SK-N-SH treated with all-trans-retinoic acid at 6 μM for 48 hours (cell line): Measurements from ENCODE around the gene SH3BP1.
A peak's percentile ranks its signal among the peaks of the same experiment; 100 is the strongest.

Source experiments
- ATAC-seq: fragments of 200-7000 bp; cut with Tn5 transposase; 3 replicates; pipeline ENCODE4 v1.9.1; 2020; ENCODE audit warnings: mild to moderate bottlenecking, moderate library complexity
- CSDC2 ChIP-seq: fragments of 250-450 bp; sonication (Bioruptor Pico); IDR thresholded peaks from 2 replicates; pipeline ENCODE4 v1.5.0; 2020; ENCODE audit warnings: mild to moderate bottlenecking, moderate library complexity
- ESRRG ChIP-seq: fragments of 250-450 bp; sonication (Bioruptor Pico); IDR thresholded peaks from 2 replicates; pipeline ENCODE4 v1.6.1; 2021; ENCODE audit warnings: mild to moderate bottlenecking
- GLIS3 ChIP-seq: fragments of 250-450 bp; sonication (Bioruptor Pico); IDR thresholded peaks from 2 replicates; pipeline ENCODE4 v1.5.0; 2020; ENCODE audit warnings: mild to moderate bottlenecking, moderate library complexity
- ISL1 ChIP-seq: fragments of 250-450 bp; sonication (Bioruptor Pico); IDR thresholded peaks from 2 replicates; pipeline ENCODE4 v2.1.2; 2022; ENCODE audit warnings: mild to moderate bottlenecking, moderate library complexity
- PATZ1 ChIP-seq: fragments of 250-450 bp; sonication (Bioruptor Pico); IDR thresholded peaks from 2 replicates; pipeline ENCODE4 v1.8.0; 2020; ENCODE audit warnings: mild to moderate bottlenecking, moderate library complexity, borderline replicate concordance
- RARB ChIP-seq: fragments of 250-450 bp; sonication (Bioruptor Pico); IDR thresholded peaks from 2 replicates; pipeline ENCODE4 v1.8.0; 2021; ENCODE audit warnings: mild to moderate bottlenecking, moderate library complexity
- SNAI2 ChIP-seq: fragments of 250-450 bp; sonication (Bioruptor Pico); IDR thresholded peaks from 2 replicates; pipeline ENCODE4 v1.5.0; 2020; ENCODE audit warnings: mild to moderate bottlenecking, moderate library complexity
- TCF4 ChIP-seq: fragments of 250-450 bp; sonication (Bioruptor Pico); IDR thresholded peaks from 2 replicates; pipeline ENCODE4 v1.8.0; 2021; ENCODE audit warnings: mild to moderate bottlenecking, moderate library complexity, borderline replicate concordance
- TOX ChIP-seq: fragments of 250-450 bp; sonication (Bioruptor Pico); IDR thresholded peaks from 2 replicates; pipeline ENCODE4 v1.8.0; 2021; ENCODE audit warnings: mild to moderate bottlenecking, moderate library complexity, borderline replicate concordance
- TSHZ2 ChIP-seq: fragments of 250-450 bp; sonication (Bioruptor Pico); IDR thresholded peaks from 2 replicates; pipeline ENCODE4 v1.5.0; 2020; ENCODE audit warnings: mild to moderate bottlenecking, moderate library complexity
- ZFP3 ChIP-seq: fragments of 250-450 bp; sonication (Bioruptor Pico); IDR thresholded peaks from 2 replicates; pipeline ENCODE4 v1.5.0; 2020; ENCODE audit warnings: mild to moderate bottlenecking, moderate library complexity
- ZFP30 ChIP-seq: fragments of 450-650 bp; formaldehyde crosslinking; IDR thresholded peaks from 2 replicates; pipeline ENCODE4 v1.5.0; 2022; ENCODE audit warnings: mild to moderate bottlenecking, moderate library complexity
- ZNF565 ChIP-seq: fragments of 450-650 bp; formaldehyde crosslinking; conservative IDR thresholded peaks from 2 replicates; pipeline ENCODE4 v1.5.0; 2020; ENCODE audit warnings: low read depth, mild to moderate bottlenecking, moderate library complexity
- ZNF70 ChIP-seq: fragments of 450-650 bp; formaldehyde crosslinking; IDR thresholded peaks from 2 replicates; pipeline ENCODE4 v1.5.0; 2020; ENCODE audit warnings: mild to moderate bottlenecking, moderate library complexity
- ZNF8 ChIP-seq: fragments of 450-650 bp; formaldehyde crosslinking; IDR thresholded peaks from 2 replicates; pipeline ENCODE4 v1.5.0; 2020; ENCODE audit warnings: mild to moderate bottlenecking, moderate library complexity
- TF ChIP-seq, protein P1 (sequence below): fragments of 250-450 bp; sonication (Bioruptor Pico); IDR thresholded peaks from 2 replicates; pipeline ENCODE4 v1.5.1; 2020; ENCODE audit warnings: low read depth, mild to moderate bottlenecking, moderate library complexity

The SH3BP1 gene

GRCh38 chr22:37674951-37675929 lies 35.8 kb downstream of the SH3BP1 start, which contains the start of gene LGALS1:
LGALS1 (plus strand) TSS chr22:37675636; CDS start chr22:37675703, 67 bp downstream.
- TF ChIP-seq RARB (CRISPR knock-in tag) (no peak), ZFP30 (CRISPR knock-in tag) (no peak), SNAI2 (CRISPR knock-in tag) (no peak), ESRRG (CRISPR knock-in tag) (no peak), TOX (CRISPR knock-in tag) (no peak), TSHZ2 (CRISPR knock-in tag) (0 out of 2 replicates have a peak, but pooled peaks have one; percentile 20), GLIS3 (CRISPR knock-in tag) (no peak), ZFP3 (CRISPR knock-in tag) (0 out of 2 replicates have a peak, but pooled peaks have one; percentile 28), PATZ1 (CRISPR knock-in tag) (peak; percentile 93), TCF4 (CRISPR knock-in tag) (no peak), ISL1 (CRISPR knock-in tag) (no peak), ZNF8 (CRISPR knock-in tag) (no peak), CSDC2 (no peak)
- TF ChIP-seq, protein P1, sequence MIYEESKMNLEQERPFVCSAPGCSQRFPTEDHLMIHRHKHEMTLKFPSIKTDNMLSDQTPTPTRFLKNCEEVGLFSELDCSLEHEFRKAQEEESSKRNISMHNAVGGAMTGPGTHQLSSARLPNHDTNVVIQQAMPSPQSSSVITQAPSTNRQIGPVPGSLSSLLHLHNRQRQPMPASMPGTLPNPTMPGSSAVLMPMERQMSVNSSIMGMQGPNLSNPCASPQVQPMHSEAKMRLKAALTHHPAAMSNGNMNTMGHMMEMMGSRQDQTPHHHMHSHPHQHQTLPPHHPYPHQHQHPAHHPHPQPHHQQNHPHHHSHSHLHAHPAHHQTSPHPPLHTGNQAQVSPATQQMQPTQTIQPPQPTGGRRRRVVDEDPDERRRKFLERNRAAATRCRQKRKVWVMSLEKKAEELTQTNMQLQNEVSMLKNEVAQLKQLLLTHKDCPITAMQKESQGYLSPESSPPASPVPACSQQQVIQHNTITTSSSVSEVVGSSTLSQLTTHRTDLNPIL: no peak
- ATAC-seq: peak; percentile 84

DNA sequence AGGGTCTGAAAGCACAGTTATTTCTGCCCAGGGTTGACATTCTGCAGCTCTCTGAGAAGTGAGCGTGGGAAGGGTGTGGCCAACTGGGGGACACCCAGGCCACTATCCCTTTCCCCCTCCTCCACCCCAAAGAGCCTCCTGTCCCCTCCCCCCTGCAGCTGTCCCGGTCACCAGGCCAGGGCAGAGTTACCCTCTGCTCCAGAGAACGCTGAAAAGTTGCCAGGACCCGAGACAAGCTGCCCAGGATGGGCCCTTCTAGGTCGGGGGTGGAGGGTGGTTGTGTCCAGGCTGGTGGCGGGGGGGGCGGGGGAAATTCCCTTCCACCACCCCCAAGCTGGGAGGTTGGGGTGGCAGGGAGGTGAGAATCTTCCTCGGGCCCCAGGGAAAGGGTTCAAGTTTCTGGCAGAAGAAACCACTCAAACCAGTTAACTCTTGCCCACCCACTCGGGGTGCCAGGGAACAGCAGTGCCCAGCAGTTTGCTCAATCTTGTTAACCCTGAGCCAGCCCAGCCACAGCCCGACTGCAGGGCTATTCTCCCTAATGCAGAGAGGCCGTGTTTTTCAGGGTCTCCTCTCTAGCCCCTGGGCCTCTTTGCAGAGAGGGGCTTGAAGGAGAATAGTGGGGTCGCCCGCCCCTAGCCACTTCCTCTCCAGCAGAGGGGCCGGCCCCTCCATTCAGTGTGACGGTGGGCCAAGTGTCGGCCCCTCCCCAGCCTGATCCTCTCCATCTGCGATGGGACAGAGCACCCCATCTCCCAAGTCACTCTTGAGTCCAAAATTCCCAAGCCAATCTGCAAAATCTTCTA lies 36.7 kb downstream of the SH3BP1 start:
- ATAC-seq: no peak; the same call in 2 of the 3 replicates
- no peak for TF ChIP-seq ZNF8 (CRISPR knock-in tag)
- no peak for TF ChIP-seq TSHZ2 (CRISPR knock-in tag)
- TF ChIP-seq ESRRG (CRISPR knock-in tag): no peak
- TF ChIP-seq TCF4 (CRISPR knock-in tag): no peak
- no peak for TF ChIP-seq RARB (CRISPR knock-in tag)
- no peak for TF ChIP-seq ZNF565 (CRISPR knock-in tag)
- no peak for TF ChIP-seq ZNF70 (CRISPR knock-in tag)
- TF ChIP-seq GLIS3 (CRISPR knock-in tag): no peak

DNA sequence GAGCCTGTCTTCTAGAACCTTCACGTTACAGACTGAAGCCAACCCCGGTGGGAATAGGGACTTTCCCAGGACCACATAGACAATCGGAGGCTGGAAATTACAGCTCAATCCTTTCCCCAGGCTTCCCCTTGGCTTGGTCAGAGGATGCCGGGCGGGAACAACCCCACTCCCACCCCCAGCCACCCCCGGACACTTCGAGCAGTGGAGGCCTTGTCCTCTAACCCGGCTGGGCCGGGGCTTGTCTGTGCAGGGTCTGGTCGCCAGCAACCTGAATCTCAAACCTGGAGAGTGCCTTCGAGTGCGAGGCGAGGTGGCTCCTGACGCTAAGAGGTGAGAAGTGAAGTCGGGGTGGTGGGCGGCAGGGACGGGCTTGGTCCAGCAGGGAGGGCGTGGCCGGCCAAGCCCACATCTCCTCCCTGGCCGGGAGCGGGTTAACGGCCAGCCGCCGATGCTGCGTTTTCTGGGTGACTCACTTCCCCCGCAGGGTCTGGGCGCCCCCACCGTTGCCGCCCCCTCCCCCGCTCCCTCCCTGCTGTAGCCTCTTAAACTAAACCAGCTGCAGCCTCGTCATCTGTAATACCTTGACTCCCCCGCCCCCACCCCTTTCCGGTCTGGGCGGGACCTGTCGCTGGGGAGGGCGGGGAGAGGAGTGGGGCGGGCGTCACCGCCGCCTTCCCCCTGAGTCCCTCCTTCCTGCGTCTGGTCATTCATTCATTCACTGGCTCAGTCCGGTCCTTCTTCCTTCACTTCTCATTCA lies 37.4 kb downstream of the SH3BP1 start:
- TF ChIP-seq PATZ1 (CRISPR knock-in tag) (peak; percentile 58; the same call in 1 of the 2 replicates), TCF4 (CRISPR knock-in tag) (peak; percentile 46; the same call in 1 of the 2 replicates), CSDC2 (no peak), ESRRG (CRISPR knock-in tag) (no peak)
- TF ChIP-seq, all 23 proteins: peak for 2
- peak; percentile 37 for ATAC-seq
